BJ (cell line): ENCODE data around the gene INMT. TPM values are rescaled to one million over a fixed set of nuclear protein-coding genes. Genes with fewer than 3 reads are reported as not detected.

Experiments
- CTCF ChIA-PET: fragments of 350-600 bp; formaldehyde crosslinking; extraction: SDS; loops from one replicate; lab custom pipeline; 2021; ENCODE audit warnings: antibody characterized with exemption, inconsistent platforms; lab: Yijun Ruan, JAX
- POLR2A ChIA-PET: fragments of 300-600 bp; sonication (Branson Sonifier 250); formaldehyde crosslinking; extraction: SDS; loops from one replicate; lab custom pipeline; 2021; ENCODE audit warnings: antibody characterized with exemption; lab: Charles Lee
- DNase-seq: peaks from one replicate; pipeline ENCODE4 v3.0.0-alpha.2; 2011; ENCODE audit warnings: low read depth
- H3K27me3 ChIP-seq: 2 replicates; pipeline ENCODE4 v1.6.0; 2011; ENCODE audit warnings: low read length; ENCODE audit not compliant: control insufficient read depth, insufficient read depth
- H3K36me3 ChIP-seq: 2 replicates; pipeline ENCODE4 v1.5.1; 2011; ENCODE audit warnings: low read length; ENCODE audit not compliant: control insufficient read depth, insufficient read depth
- H3K4me3 ChIP-seq: 2 replicates; pipeline ENCODE4 v1.5.1; 2011; ENCODE audit warnings: low read depth, mild to moderate bottlenecking, control low read depth, low read length
- polyA plus RNA-seq: library from polyadenylated mRNA; depleted of rRNA; stranded (reverse); fragments of >200 nt; gene quantifications from 2 replicates; pipeline ENCODE4 v1.2.3, GENCODE V29; 2011
- TF ChIP-seq, protein P1 (sequence below): IDR thresholded peaks from 2 replicates; pipeline ENCODE4 v1.5.1; 2011; ENCODE audit warnings: low read depth, mild to moderate bottlenecking, control low read depth, inconsistent platforms, low read length, moderate library complexity; ENCODE audit not compliant: insufficient read depth

INMT gene
- polyA plus RNA-seq, 1 experiment = 1.3 TPM

DNA sequence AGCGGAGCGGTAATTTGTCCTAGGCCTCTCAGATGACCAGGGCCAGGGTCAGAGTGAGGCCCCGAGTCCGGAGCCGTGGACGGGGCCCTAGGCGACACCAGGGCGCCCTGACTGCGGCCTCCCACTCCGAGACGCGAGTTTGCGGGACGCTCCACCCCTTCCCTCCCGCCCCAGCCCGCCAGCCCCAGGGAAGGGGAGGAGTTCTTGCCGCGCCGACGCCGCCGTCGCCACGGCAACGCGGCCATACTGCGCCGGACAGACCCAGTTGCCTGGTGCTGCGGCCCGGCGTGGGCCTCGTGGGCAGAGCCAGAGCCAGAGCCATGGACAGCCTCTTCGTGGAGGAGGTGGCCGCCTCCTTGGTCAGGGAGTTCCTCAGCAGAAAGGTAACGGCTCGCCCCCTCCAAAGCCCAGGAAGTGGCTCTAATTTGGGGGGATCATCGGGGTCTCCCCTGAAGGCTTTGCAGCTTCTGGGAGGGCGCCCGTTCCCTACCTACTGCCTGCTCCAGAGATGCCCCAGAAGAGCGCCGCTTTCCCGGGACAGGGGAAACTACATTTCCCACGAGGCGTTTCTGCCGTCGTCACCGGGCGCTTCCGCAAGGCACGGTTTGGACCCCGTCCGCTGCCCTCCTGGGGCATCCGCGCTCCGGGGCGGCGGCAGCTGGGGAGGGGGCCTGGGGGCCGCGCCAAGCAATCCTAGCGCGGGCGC, 19.4 kb downstream of the INMT start, which contains the start of gene MINDY4:
Gene MINDY4, plus strand, starts transcription at position 244 of the 706 bp plus-strand sequence. Its CDS starts 77 bp downstream, at position 321.
- CTCF ChIA-PET = interaction anchor here (1.3 kb wide), 1 partner anchor 32 kb away, joined by 4 read pairs; no protein-coding TSS in a partner anchor
- POLR2A ChIA-PET = no interaction called here
- Histone ChIP-seq H3K4me3 (peak within 1 kb of the TSS; percentile 63), H3K27me3 (0 out of 2 replicates have a peak, but pooled peaks cover 2% of the 10 kb centered on the region), H3K36me3 (no peaks in the 10 kb centered on the region)
- TF ChIP-seq, protein P1, sequence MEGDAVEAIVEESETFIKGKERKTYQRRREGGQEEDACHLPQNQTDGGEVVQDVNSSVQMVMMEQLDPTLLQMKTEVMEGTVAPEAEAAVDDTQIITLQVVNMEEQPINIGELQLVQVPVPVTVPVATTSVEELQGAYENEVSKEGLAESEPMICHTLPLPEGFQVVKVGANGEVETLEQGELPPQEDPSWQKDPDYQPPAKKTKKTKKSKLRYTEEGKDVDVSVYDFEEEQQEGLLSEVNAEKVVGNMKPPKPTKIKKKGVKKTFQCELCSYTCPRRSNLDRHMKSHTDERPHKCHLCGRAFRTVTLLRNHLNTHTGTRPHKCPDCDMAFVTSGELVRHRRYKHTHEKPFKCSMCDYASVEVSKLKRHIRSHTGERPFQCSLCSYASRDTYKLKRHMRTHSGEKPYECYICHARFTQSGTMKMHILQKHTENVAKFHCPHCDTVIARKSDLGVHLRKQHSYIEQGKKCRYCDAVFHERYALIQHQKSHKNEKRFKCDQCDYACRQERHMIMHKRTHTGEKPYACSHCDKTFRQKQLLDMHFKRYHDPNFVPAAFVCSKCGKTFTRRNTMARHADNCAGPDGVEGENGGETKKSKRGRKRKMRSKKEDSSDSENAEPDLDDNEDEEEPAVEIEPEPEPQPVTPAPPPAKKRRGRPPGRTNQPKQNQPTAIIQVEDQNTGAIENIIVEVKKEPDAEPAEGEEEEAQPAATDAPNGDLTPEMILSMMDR = peak; percentile 14; the same call in 1 of the 2 replicates
- no peak for DNase-seq

DNA sequence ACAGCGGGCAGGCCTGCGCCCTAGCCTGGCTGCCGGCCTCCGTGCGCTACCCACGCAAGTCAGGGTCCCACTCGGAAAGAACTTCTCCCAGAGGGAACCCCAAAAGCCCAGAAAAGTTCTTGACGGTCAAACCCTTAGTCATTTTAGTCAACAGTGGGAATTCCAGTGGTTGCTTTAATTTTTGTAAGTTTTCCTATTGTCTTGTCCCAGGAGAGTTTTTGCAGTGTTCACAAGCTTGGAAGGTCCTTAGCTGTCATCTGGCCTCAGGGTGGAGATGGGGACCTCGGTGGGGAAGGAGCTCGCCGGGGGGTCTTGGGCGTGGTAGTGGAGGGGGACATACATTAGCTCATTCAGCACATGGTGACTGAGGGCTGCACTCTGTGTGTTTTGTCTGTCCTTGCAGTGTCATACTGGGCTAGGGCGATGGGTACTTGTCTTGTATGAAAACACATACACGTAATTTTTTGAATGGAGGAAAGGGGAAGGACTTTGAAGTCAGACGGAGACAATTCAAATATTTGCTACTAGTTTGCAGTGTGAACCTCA, 20.0 kb downstream of the INMT start:
- TF ChIP-seq, protein P1 = no peak

DNA sequence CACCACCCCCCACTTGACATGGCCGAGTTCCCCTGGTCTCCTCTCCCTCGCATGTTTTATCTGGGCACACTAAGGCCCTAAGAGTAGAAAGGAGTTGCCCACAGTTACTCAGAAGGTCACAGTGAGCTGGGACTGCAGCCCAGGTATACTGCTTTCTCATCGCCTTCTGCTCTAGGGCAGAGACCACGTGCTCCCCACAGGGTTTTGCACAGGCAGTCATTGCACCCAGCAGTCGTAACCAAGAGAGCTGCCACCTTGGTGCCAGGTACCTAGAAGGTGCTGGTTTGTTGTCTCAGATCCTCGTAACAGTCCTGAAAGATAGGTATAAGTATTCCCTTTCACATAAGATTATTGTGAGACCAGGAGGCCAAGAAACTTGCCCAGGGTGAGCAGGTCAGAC, 21.0 kb downstream of the INMT start:
- H3K27me3 ChIP-seq = 0 out of 2 replicates have a peak, but pooled peaks cover 1% of the 10 kb centered on the region
- H3K36me3 ChIP-seq = no peaks in the 10 kb centered on the region
- no peak overlapping the region for H3K4me3 ChIP-seq
- TF ChIP-seq, protein P1 = no peak
- no peak for DNase-seq
- ChIA-PET POLR2A (no interaction called here), CTCF (no interaction called here)

More for the DNA sequence above, 20.0 kb downstream of the INMT start:
- ChIA-PET CTCF (interaction anchor here (0.8 to 1.3 kb wide), 2 partner anchors 33 to 167 kb away, joined by 3 to 4 read pairs; no protein-coding TSS in a partner anchor), POLR2A (no interaction called here)
- Histone ChIP-seq H3K4me3 (peak overlapping the region; percentile 63), H3K27me3 (0 out of 2 replicates have a peak, but pooled peaks cover 2% of the 10 kb centered on the region), H3K36me3 (no peaks in the 10 kb centered on the region)
- DNase-seq = no peak

DNA sequence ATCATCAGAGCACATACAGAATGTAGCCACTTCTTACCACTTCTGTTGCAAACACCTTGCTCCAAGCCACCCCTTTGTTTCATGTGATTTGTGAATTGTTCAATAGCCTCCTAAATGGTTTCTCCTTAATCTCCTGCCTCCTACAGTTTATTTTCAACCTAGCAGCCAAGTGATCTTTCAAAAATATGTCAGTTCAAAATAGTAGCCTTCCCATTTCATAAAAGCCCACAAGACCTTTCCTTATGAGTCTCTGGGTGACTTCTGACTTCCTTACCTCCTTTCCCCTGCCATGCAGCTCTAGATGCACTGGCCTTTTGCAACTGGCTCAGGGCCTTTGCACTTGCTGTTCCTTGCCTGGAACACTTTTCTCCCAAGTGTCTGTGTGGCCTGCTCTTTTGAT, 24.1 kb downstream of the INMT start:
- TF ChIP-seq, protein P1 = no peak
- H3K4me3 ChIP-seq = no peak overlapping the region
- H3K27me3 ChIP-seq = no peaks in the 10 kb centered on the region
- ChIA-PET POLR2A (no interaction called here), CTCF (interaction anchor here (1.7 to 2.6 kb wide), 2 partner anchors 15 to 25 kb away, joined by 4 to 6 read pairs; no protein-coding TSS in a partner anchor)
- H3K36me3 ChIP-seq = no peaks in the 10 kb centered on the region; the same call in 1 of the 2 replicates
- no peak for DNase-seq

DNA sequence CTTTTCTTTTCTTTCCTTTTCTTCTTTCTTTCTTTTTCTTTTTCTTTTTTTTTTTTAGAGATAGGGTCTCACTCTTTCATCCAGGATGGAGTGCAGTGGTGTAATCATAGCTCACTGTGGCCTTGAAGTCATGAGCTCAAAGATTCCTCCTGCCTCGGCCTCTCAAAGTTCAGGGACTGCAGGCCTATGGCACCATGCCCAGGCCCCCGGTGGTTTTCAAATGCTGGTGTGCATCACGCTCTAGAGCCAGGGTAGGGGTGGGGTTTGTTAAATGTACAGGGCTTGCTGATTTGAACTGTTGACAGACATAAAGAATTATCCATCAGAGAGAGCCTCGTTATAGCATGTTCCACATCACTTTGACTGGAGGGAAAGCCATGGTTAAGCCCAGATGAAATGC, 25.0 kb downstream of the INMT start:
- no peak for DNase-seq
- TF ChIP-seq, protein P1 = no peak
- H3K4me3 ChIP-seq = no peak overlapping the region
- no peaks in the 10 kb centered on the region for H3K27me3 ChIP-seq
- POLR2A ChIA-PET = interaction anchor here (0.7 kb wide), 1 partner anchor 107 kb away, joined by 3 read pairs; no protein-coding TSS in a partner anchor
- H3K36me3 ChIP-seq = no peaks in the 10 kb centered on the region; the same call in 1 of the 2 replicates
- CTCF ChIA-PET = interaction anchor here (1.3 to 2.6 kb wide), 3 partner anchors 16 to 27 kb away, joined by 4 to 6 read pairs (median 4); no protein-coding TSS in a partner anchor
